ENCODE data around the gene MFSD2B. TPM values are rescaled to one million over a fixed set of nuclear protein-coding genes. Genes with fewer than 3 reads are reported as not detected.

The MFSD2B gene
- total and polyA plus RNA-seq, 7 donors, result 0.03 to 0.28 (median 0.12) TPM; not detected in 2

DNA sequence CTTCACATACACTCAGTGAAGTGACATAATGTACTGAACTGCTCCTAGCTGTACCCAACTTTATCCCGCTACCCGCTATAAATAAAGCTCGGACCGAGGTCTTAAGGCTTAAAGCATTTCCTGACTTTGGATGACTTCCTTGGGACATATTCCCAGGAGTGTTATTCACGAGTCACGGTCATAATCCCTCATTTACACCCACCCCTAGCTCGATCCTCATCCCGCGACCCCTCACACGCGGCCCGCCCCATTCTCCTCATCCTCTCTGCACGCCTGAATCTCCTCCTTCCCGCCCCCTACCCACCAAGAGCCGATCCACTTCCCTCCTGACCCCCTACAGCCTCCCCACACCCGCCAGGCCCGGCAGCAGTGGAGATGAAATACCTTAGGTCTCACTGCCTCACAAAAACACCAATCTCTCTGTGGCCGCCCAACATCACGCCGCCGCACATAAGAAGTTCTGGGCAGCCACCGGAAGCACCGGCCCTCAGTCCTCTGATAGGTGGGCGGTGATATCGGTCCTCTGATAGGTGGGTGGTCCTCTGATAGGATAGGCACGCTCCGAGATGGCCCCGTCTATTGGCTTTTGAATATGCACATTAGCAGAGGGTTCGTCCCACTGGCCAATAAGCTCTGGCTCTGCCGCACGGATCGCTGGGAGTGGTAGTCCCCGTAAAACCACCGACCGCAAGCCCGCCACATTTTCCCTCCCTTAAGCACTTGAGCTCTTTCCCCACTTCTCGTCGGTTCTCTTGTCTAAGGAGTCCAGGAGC lies 37.2 kb downstream of the MFSD2B start, which contains the start of gene WDCP:
TSS of gene WDCP (minus strand) at position 462 of the 773 bp plus-strand sequence. CDS start 7,897 bp downstream, outside the sequence.
- no peaks in the 10 kb centered on the region for H3K9me3 ChIP-seq
- peak; percentile 100 for ATAC-seq
- 0 to 1% (median 1%) methylated on average over 38 of the region's 38 CpGs for WGBS, 3 donors
- TF ChIP-seq, protein P1, sequence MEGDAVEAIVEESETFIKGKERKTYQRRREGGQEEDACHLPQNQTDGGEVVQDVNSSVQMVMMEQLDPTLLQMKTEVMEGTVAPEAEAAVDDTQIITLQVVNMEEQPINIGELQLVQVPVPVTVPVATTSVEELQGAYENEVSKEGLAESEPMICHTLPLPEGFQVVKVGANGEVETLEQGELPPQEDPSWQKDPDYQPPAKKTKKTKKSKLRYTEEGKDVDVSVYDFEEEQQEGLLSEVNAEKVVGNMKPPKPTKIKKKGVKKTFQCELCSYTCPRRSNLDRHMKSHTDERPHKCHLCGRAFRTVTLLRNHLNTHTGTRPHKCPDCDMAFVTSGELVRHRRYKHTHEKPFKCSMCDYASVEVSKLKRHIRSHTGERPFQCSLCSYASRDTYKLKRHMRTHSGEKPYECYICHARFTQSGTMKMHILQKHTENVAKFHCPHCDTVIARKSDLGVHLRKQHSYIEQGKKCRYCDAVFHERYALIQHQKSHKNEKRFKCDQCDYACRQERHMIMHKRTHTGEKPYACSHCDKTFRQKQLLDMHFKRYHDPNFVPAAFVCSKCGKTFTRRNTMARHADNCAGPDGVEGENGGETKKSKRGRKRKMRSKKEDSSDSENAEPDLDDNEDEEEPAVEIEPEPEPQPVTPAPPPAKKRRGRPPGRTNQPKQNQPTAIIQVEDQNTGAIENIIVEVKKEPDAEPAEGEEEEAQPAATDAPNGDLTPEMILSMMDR (IDR thresholded peaks at IDR 0.05), result no peak
- H3K4me3 ChIP-seq, result peak within 1 kb of the TSS; percentile 88
- DNase-seq, result peak; percentile 93 to 95
- H3K36me3 ChIP-seq (ENCODE audit: insufficient read depth in 1 of 2, low read depth in 1 of 2), result no peaks in the 10 kb centered on the region
- peaks cover 0 to 17% (median 4%) of the 10 kb centered on the region in 3 donors for H3K27me3 ChIP-seq (ENCODE audit: insufficient read depth in 3 of 3, low read length in 2 of 3)
- peaks cover 15% of the 10 kb centered on the region for H3K4me1 ChIP-seq
- intact Hi-C loops (cut with DNase I), result loop anchor here in 1 of 2 donors (5.0 kb wide), 1 partner anchor 35 kb away; the partner anchor contains the start of gene TP53I3
- H3K27ac ChIP-seq, result peak within 1 kb of the TSS; percentile 78

DNA sequence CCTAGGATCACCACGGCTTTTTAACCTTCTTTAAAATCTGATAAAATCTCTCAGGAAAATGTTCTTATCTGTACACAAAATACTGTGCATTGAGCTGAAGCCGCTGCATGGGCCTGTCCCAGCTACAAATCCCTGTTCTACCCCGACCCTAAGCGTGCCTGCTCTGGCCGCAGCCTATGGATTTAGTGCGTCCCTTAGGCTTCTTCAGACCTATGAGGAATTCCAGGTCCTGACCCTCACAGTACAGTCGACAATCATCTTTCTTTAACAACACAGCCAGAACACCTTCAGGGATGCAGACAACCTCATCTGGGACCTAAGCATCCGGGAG lies 37.8 kb downstream of the MFSD2B start:
- Histone ChIP-seq H3K36me3 (ENCODE audit: insufficient read depth in 1 of 2, low read depth in 1 of 2) (no peaks in the 10 kb centered on the region), H3K4me3 (peak overlapping the region; percentile 88), H3K27ac (no peak overlapping the region), H3K27me3 (ENCODE audit: insufficient read depth in 3 of 3, low read length in 2 of 3) (peaks cover 0 to 17% (median 4%) of the 10 kb centered on the region in 3 donors), H3K4me1 (peaks cover 15% of the 10 kb centered on the region), H3K9me3 (no peaks in the 10 kb centered on the region)
- DNase-seq, result no peak
- peak in 1 of 4 donors; percentile 2 for ATAC-seq
- intact Hi-C loops (cut with DNase I), result loop anchor here in 1 of 2 donors (5.0 kb wide), 1 partner anchor 35 kb away; the partner anchor contains the start of gene TP53I3
- WGBS, 3 donors, result 33 to 39% (median 39%) methylated on average over 8 of the region's 8 CpGs
- TF ChIP-seq, protein P1 (IDR thresholded peaks at IDR 0.05), result no peak

- TF ChIP-seq, protein P1 (IDR thresholded peaks at IDR 0.05), result no peak
- DNase-seq (no peak), ATAC-seq (no peak)
- Histone ChIP-seq H3K9me3 (no peaks in the 10 kb centered on the region), H3K4me3 (peak overlapping the region; percentile 75), H3K4me1 (peaks cover 15% of the 10 kb centered on the region), H3K27me3 (ENCODE audit: insufficient read depth in 3 of 3, low read length in 2 of 3) (peaks cover 0 to 17% (median 7%) of the 10 kb centered on the region in 3 donors), H3K36me3 (ENCODE audit: insufficient read depth in 1 of 2, low read depth in 1 of 2) (no peaks in the 10 kb centered on the region), H3K27ac (no peak overlapping the region)
- intact Hi-C loops (cut with DNase I), result loop anchor here in 1 of 2 donors (5.0 kb wide), 1 partner anchor 33 kb away; the partner anchor contains the start of gene TP53I3
- 16 to 18% (median 16%) methylated on average over 23 of the region's 23 CpGs for WGBS, 3 donors
Observed at GRCh38 chr2:24048769-24049484, 39.0 kb downstream of the MFSD2B start.

DNA sequence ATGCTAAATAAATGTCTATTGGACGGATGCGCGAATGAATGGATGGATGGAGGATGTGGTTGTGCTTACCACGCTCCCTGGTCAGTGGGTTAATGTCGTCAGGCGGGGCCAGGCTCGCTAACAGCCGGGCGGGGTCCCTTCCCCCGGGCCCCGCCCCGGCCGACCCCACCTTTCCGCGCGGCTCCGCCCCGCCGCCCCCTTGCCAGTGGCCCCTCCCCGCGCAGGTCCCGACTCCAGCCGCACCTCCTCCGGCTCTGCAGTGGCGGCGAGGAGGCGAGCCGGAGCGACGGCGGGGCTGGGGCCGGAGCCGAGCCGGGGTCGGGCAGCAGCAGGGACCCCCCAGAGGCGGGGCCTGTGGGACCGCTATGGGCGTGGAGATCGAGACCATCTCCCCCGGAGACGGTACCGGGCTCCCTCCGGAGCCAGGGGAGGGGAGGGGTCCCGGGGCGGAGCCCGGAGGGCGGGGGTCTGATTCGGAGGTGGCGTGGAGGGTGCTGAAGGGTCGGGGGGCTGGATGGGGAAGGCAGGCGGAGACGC lies 39.7 kb downstream of the MFSD2B start, which contains the start of gene FKBP1B:
TSS of gene FKBP1B (plus strand) at position 257 of the 537 bp plus-strand sequence. CDS start at position 366, 109 bp downstream.
- ATAC-seq, result no peak
- Histone ChIP-seq H3K4me1 (peaks cover 15% of the 10 kb centered on the region), H3K4me3 (peak within 1 kb of the TSS; percentile 75), H3K36me3 (ENCODE audit: insufficient read depth in 1 of 2, low read depth in 1 of 2) (no peaks in the 10 kb centered on the region), H3K27ac (peak within 1 kb of the TSS; percentile 16), H3K9me3 (no peaks in the 10 kb centered on the region), H3K27me3 (ENCODE audit: insufficient read depth in 3 of 3, low read length in 2 of 3) (peaks cover 0 to 17% (median 7%) of the 10 kb centered on the region in 3 donors)
- 0 to 1% (median 0%) methylated on average over 32 to 52 of the region's 52 CpGs for WGBS, 3 donors
- TF ChIP-seq, protein P1 (IDR thresholded peaks at IDR 0.05), result no peak
- peak; percentile 58 to 61 for DNase-seq
- intact Hi-C loops (cut with DNase I), result loop anchor here in 1 of 2 donors (5.0 kb wide), 1 partner anchor 33 kb away; the partner anchor contains the start of gene TP53I3
